DLD1 (cell line): ENCODE measurements around the gene TSPAN15.

Experiments
- in situ Hi-C: cut with HindIII; loops from 2 replicates; pipeline ENCODE4 v1.10.0; 2017; ENCODE audit warnings: low sequenced_read_pairs

The TSPAN15 gene

DNA sequence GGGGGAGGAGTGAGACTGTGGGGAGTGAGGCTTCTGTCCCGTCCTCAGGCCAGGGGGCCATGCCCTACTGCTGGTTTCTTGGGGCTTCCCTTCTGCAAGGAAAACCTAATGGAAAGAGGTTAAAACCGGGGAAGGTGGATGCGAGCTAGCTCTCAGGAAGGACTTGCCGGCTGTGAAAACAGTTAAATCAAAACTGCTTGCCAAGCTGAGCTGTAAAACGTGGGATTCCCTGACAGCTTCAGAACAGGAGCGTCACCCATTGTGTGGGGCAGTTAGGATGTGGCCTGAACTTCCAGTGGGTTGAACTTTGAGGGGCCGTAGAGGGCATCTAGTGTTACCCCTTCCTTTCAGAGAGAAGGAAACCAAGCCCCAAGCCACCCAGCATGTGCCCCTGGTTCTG lies 13.1 kb downstream of the TSPAN15 start:
- in situ Hi-C loops = no loop called here

DNA sequence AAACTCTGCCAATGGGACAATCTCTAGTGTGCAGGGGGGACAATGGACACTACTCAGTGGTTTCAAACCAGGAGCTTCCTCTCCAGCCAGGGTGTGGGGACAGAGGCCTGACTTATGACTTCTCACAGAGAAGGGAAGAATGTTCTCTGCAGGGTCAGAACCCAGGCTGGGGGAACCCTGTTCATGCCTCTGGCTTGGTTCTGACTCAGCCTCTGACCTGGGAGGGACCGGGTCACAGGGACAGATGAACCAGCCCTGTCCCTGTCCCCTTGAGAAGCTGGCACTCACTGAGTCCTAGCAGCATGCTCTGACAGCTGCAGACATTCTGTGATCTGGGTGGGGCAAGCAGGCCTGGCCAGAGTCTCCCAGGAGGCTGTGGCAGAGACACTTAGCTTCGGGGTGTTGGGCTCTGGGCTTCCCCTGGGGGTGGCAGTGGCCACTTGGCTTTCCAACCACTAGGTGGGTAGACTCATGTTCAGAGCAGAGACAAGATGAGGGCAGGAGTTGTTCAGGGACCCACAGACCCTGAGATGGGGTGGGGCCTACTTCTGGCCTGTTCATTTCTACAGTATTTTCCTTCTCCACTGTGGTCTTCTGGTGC lies 13.6 kb downstream of the TSPAN15 start:
- in situ Hi-C loops = no loop called here

DNA sequence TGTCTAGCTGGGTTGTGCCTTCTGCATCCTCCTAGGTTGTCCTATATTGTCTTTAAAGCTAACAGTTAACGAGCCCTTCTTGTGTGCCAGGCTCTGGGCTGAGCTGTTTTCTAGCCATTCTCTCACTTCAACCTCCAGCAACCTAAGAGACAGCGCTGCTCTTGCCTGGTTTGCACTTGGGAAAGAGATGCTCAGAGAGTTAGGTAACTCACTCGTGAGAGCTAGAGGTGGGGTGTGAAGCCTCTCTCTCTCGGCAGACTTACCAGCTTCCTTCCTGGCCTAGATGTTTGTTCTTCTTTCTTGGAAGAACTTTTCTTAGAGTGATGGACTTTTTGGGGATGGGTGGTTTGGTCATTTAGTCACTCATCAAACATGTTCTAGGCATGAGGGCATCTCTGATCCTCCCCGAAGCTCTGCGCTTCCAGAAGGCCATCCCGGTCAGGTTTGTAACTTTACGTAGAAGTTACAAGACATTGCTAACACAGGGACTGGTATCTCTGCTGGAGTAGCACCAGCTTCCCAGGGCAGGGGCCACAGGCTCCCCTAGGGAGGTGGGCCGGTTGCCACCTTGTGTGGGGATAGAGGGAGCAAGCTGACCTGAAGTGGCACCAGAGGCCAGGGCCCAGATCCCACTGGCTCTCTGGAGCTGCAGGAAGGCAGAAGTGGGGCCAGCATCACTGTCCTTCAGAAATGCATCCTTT lies 14.3 kb downstream of the TSPAN15 start:
- in situ Hi-C loops = no loop called here

DNA sequence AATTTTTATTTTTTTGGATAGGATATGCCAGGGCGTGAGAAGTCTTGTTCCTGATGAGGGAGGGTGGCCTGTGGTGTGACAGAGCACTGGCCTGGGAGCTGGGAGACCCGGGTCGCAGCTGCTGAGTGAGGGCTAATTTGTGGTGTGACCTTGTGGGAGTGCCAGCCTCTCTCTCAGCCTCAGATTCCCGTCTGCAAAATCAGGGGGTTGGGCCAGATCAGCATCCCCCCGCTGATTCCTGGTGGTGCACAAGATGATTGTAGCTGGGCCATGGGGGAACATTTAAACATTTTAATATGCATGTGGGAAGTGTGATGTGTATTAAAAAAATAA lies 14.9 kb downstream of the TSPAN15 start:
- in situ Hi-C loops = no loop called here

DNA sequence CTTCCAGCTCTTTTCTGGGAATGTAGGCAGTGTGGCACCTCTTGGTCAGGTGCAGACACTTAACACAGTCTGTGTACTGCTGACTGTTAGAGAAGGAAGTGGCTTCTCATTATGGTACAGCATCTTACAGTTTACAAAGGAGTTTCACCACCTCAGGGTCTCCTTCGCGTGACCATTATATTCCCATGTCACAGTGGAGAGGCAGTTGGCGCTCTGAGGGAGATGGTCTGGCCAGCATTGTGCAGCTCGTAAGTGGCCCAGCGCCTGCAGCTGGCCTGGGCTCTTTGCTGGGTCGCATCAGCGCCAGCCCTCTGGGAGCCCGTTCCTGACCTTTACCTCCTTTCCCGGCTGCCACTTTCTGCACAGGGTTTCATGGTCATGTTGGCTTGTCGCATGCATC lies 15.4 kb downstream of the TSPAN15 start:
- in situ Hi-C loops = no loop called here

GRCh38 chr10:69467928-69468750 lies 16.9 kb downstream of the TSPAN15 start:
- in situ Hi-C loops = no loop called here

DNA sequence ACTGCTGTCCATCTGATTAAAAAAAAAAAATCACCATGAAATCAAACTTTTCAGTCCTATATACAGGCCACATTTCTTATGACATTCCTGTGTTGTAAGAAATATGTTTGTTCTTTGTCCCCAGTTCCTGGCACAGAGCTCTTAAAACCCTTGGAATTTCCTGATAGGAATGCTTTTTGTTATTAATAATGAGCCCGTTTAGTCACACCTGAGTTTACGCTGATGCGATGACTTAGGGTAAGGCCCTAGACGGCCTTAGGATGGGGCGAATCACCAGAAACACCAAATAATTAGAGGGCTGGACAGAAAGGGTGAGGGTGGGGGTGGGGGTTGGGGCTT lies 17.5 kb downstream of the TSPAN15 start:
- in situ Hi-C loops = no loop called here

DNA sequence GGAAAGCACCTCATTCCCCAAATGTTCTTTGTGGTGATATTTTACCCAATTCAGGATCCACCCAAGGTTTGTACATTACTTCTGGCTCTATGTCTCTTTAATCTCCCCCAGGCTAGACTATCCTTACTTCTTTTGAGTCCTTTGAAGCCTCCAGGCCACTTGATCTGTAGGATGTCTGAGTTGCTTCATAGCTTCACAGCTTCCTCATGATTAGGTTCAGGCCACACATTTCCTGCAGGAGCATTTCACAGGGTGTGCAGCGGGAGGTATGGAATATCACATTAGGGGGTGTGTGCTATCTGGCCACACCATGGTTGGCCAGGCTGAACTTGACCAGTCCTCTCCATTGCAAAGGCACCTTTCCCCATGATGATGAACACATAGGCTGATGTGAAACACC lies 18.7 kb downstream of the TSPAN15 start:
- in situ Hi-C loops = no loop called here

DNA sequence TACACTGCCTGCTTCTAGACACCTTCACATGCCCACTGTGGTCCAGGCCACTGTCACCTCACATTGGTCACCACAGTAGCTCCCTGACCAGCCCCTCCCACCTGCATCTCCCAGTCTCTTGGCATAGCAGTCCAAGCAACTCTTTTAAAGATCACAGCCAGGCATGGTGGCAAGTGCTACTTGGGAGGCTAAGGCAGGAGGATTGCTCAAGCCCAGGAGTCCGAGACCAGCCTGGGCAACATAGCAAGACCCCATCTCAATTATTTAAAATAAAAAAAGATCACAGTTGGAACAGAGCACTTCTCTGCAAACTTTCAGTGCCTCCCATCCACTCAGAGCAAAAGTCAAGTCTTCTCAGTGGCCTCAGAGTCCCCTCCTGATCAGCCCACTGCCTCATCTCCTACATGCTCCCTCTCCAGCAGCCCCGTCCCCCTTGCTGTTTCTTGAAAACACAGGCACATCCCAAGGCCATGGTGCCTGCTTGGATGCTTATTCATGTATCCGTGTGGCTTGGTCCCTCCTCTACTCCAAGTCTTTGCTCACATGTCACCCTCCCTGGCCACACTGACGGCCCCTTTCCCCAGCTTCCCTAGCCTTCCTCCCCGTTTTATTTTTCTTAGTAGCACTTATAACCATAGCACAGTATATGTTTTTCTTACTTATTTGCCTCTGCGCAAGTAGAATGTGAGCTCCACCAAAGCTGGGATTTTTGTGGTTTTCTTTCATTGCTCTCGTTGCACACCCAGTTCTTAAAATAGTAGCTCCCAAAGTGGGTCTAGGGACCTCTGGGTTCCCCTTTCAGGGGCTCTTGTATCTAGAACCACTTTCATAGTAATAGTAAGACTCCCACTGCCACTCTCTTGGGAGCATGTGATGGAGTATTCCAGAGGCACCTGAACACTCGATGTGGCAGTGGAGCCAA lies 19.5 kb downstream of the TSPAN15 start:
- in situ Hi-C loops = no loop called here

GRCh38 chr10:69472142-69472541 lies 20.9 kb downstream of the TSPAN15 start:
- in situ Hi-C loops = no loop called here

DNA sequence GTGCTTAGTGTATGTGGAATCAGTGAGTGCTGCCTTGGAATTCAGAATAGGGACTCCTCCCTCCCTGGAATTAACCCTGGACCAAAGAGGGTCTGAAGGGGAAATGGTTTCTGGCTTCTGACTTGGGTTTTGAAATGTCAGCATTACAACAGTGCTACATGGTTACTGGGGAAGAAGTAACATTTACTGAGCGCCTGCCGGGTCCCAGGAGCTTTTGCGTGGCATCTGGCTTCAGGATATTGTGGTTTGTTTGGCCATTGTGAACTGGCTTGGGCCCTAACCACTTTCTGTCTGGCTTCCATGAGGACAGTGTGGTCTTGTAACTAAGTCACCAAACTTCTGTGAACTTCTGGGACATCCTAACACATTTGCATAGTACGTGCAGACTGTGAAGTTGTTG lies 21.3 kb downstream of the TSPAN15 start:
- in situ Hi-C loops = no loop called here

GRCh38 chr10:69473304-69473990 lies 22.2 kb downstream of the TSPAN15 start:
- in situ Hi-C loops = no loop called here

- in situ Hi-C loops = no loop called here
These were observed 23.6 kb downstream of the TSPAN15 start for GRCh38 chr10:69474742-69475432.

- in situ Hi-C loops = no loop called here
These were observed 24.2 kb downstream of the TSPAN15 start for GRCh38 chr10:69475433-69475830.

DNA sequence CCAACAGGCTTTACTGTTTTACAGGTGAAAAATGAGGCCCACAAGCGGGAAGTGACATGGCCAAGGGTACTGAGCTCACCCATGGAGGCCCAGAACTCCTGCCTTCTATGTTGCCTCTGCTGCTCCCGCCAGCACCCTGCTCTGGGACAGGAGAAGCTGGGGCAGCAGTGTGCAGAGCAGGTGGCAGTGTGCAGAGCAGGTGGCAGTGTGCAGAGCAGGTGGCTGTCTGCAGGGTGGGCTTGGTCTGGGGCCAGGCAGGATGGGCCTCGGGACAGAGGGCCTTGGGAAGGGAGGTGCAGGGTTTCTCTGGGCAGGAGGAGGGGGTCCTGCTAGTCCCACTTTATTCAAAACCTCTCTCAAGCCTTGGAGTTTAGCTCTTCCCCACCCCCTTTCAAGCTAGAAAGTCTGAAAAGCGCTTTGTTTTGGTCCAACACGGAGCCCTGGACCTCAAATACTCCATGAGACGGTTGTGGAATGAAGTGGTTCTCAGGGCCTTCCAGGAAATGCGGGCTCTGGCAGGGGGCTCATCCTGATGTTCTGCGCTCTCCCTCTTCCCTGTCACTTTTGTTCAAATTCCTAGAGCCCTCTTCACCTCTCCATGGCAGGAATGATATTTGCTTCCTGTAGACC lies 26.8 kb downstream of the TSPAN15 start:
- in situ Hi-C loops = no loop called here

GRCh38 chr10:69479240-69480067 lies 28.2 kb downstream of the TSPAN15 start:
- in situ Hi-C loops = no loop called here

- in situ Hi-C loops = no loop called here
These were observed 28.8 kb downstream of the TSPAN15 start for GRCh38 chr10:69480068-69480412.

- in situ Hi-C loops = no loop called here
These were observed 30.0 kb downstream of the TSPAN15 start for GRCh38 chr10:69481305-69481704.
